Heart right ventricle (tissue), 16 donors: Measurements from ENCODE around the gene TMEM41B. TPM values are rescaled to one million over a fixed set of nuclear protein-coding genes. Genes with fewer than 3 reads are reported as not detected.
"Not testable (repeated sequence)": the region's sequence is repeated elsewhere in the genome, so short reads cannot be mapped to it uniquely, and the experiment has no call there.

Experiments
- ATAC-seq, 8 donors: fragments of 200-7000 bp; cut with Tn5 transposase; one replicate each; pipeline ENCODE4 v1.9.1; 2020; ENCODE audit warnings: mild to moderate bottlenecking in 8 of 8, moderate library complexity in 8 of 8, moderate number of reproducible peaks in 1 of 8
- DNase-seq, 2 donors: peaks; one replicate each; pipeline ENCODE4 v3.0.0-alpha.2; 2020
- H3K27ac ChIP-seq, 10 donors: fragments of 200-600 bp; sonication (generic) in 2 of 10; one replicate each; pipeline versions ENCODE4 v1.5.0 to v1.8.0; 2020 to 2022; ENCODE audit warnings: mild to moderate bottlenecking in 3 of 10
- H3K27me3 ChIP-seq, 7 donors: fragments of 200-600 bp; one replicate each; pipeline ENCODE4 v1.8.0; 2021 to 2022; ENCODE audit warnings: mild to moderate bottlenecking in 2 of 7
- H3K36me3 ChIP-seq, 9 donors: fragments of 200-600 bp; sonication (generic) in 1 of 9; one replicate each; pipeline versions ENCODE4 v1.5.0 to v1.8.0; 2020 to 2022; ENCODE audit warnings: mild to moderate bottlenecking in 2 of 9
- H3K4me1 ChIP-seq, 9 donors: fragments of 200-600 bp; sonication (generic) in 1 of 9; one replicate each; pipeline versions ENCODE4 v1.5.0 to v1.8.0; 2020 to 2022; ENCODE audit warnings: mild to moderate bottlenecking in 4 of 9
- H3K4me3 ChIP-seq, 10 donors: fragments of 200-600 bp; sonication (generic) in 2 of 10; one replicate each; pipeline versions ENCODE4 v1.5.0 to v1.8.0; 2020 to 2022; ENCODE audit warnings: mild to moderate bottlenecking in 7 of 10, moderate library complexity in 2 of 10
- H3K9me3 ChIP-seq, 11 donors: fragments of 200-600 bp in 10 of 11; sonication (generic) in 2 of 11; one replicate each; pipeline versions ENCODE4 v1.5.0 to v1.8.0; 2013 to 2022; ENCODE audit warnings: mild to moderate bottlenecking in 2 of 11, control low read depth in 1 of 11, moderate library complexity in 1 of 11
- WGBS, 2 donors: extraction: QIAGEN DNeasy Blood & Tissue Kit; methylation state at CpG; one replicate each; pipeline ENCODE4 v1.1.7; 2013; ENCODE audit warnings: inconsistent platforms in 1 of 2; 5-methylcytosine and 5-hydroxymethylcytosine counted together
- intact Hi-C, 10 donors: fragments of 100-400 bp; cut with DNase I; formaldehyde crosslinking; loops; one replicate each; pipeline versions ENCODE4 v1.11.1 to v1.14.2; 2022
- polyA plus RNA-seq, 2 donors: library from polyadenylated mRNA; stranded (reverse); fragments of 200-250 nt; gene quantifications; one replicate each; pipeline ENCODE4 v1.2.3, GENCODE V29; 2013
- total RNA-seq, 10 donors: library from RNA; stranded (reverse); fragmentation: NEBNext Ultra II Directional in 3 of 10; extraction: Animal tissue kit (Norgen Biotek cat#: 25700) in 3 of 10; gene quantifications; one replicate each; pipeline versions ENCODE4 v1.2.1 to v1.2.4, GENCODE V29; 2021 to 2023
- TF ChIP-seq, protein P1 (sequence below), 9 donors: fragments of 200-600 bp; sonication (generic) in 2 of 9; IDR thresholded peaks; one replicate each; pipeline versions ENCODE4 v1.5.0 to v1.8.0; 2021 to 2022; ENCODE audit warnings: antibody characterized with exemption in 9 of 9, mild to moderate bottlenecking in 5 of 9, moderate library complexity in 1 of 9
- donor health status: Arrhythmogenic right ventricular cardiomyopathy.
- donor health status: ischemic (EF 13 %, LVEDD 7.1; RV severe dilation, severe dysfunction).
- donor health status: healthy with polysubstance abuse.
- donor health status: DM: no; HTN: yes; CAD: no.
- donor health status: DM: no; HTN: no; CAD: no.
- donor health status: ischemic (EF 25% LVEDD 6.9; RV normal size, moderate dysfunction).
- donor health status: ischemic (EF 25% LVEDD 5.7; RV mildly dilated, moderate dysfunction).
- donor health status: healthy.
- donor health status: DM: yes; HTN: yes; CAD: no.
- donor health status: Ischemic cardiomyopathy.
- donor health status: ischemic (EF 35%, LVEDD 5.7; RV mildly dilated, moderate dysfunction).
- donor health status: nonischemic (EF 11% LVEDD 7.7; RV severe dilation, severe dysfunction).
- donor health status: DM: yes; HTN: yes; CAD: no.
- donor health status: PGD.
- donor health status: ischemic (EF 29% LVEDD 5.4; RV normal size, mild dysfunction).
- donor health status: nonischemic (EF 23%, LVEDD 6.1; RV moderate dilation, normal function).

Gene TMEM41B
- total and polyA plus RNA-seq, 12 donors = 11.6 to 25.1 (median 20.4) TPM

- TF ChIP-seq, protein P1, sequence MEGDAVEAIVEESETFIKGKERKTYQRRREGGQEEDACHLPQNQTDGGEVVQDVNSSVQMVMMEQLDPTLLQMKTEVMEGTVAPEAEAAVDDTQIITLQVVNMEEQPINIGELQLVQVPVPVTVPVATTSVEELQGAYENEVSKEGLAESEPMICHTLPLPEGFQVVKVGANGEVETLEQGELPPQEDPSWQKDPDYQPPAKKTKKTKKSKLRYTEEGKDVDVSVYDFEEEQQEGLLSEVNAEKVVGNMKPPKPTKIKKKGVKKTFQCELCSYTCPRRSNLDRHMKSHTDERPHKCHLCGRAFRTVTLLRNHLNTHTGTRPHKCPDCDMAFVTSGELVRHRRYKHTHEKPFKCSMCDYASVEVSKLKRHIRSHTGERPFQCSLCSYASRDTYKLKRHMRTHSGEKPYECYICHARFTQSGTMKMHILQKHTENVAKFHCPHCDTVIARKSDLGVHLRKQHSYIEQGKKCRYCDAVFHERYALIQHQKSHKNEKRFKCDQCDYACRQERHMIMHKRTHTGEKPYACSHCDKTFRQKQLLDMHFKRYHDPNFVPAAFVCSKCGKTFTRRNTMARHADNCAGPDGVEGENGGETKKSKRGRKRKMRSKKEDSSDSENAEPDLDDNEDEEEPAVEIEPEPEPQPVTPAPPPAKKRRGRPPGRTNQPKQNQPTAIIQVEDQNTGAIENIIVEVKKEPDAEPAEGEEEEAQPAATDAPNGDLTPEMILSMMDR (IDR thresholded peaks at IDR 0.05) = no peak
- H3K36me3 ChIP-seq = peaks cover 0 to 8% (median 0%) of the 10 kb centered on the region in 9 donors
Measured at GRCh38 chr11:9249252-9249651, 65.1 kb downstream of the TMEM41B start.

DNA sequence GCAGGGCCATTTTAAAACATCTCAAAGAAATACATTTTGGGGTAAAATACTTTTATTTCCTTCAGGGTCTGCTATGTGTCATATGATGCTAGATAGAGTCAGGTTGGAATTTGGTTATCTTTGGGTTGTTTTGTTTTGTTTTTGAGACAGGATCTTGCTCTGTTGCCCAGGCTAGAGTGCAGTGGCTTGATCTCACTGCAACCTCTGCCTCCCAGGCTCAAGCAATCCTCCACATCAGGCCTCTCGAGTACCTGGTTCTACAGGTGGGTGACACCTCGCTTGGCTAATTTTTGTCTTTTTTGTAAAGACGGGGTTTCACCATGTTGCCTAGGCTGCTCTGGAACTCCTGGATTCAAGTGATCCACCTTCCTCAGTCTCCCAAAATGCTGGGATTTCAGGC, 66.5 kb downstream of the TMEM41B start:
- ATAC-seq (no peak), DNase-seq (no peak)
- no peaks in the 10 kb centered on the region for H3K27me3 ChIP-seq
- H3K36me3 ChIP-seq = peaks cover 0 to 4% (median 0%) of the 10 kb centered on the region in 9 donors
- H3K4me3 ChIP-seq = no peak overlapping the region
- WGBS, 2 donors = 97% methylated on average over 3 of the region's 3 CpGs
- TF ChIP-seq, protein P1 (IDR thresholded peaks at IDR 0.05) = no peak
- intact Hi-C loops = no loop called here
- peaks cover 0 to 82% (median 36%) of the 10 kb centered on the region in 9 donors for H3K4me1 ChIP-seq
- no peaks in the 10 kb centered on the region for H3K9me3 ChIP-seq
- H3K27ac ChIP-seq = no peak overlapping the region

More at GRCh38 chr11:9249252-9249651, 65.1 kb downstream of the TMEM41B start:
- intact Hi-C loops = no loop called here
- Histone ChIP-seq H3K9me3 (no peaks in the 10 kb centered on the region), H3K27me3 (no peaks in the 10 kb centered on the region), H3K27ac (peak overlapping the region in 1 of 10 donors; percentile 83), H3K4me1 (peaks cover 0 to 82% (median 49%) of the 10 kb centered on the region in 9 donors), H3K4me3 (no peak overlapping the region)
- 97 to 99% methylated on average over 7 of the region's 7 CpGs for WGBS, 2 donors
- ATAC-seq = no peak
- DNase-seq = no peak

DNA sequence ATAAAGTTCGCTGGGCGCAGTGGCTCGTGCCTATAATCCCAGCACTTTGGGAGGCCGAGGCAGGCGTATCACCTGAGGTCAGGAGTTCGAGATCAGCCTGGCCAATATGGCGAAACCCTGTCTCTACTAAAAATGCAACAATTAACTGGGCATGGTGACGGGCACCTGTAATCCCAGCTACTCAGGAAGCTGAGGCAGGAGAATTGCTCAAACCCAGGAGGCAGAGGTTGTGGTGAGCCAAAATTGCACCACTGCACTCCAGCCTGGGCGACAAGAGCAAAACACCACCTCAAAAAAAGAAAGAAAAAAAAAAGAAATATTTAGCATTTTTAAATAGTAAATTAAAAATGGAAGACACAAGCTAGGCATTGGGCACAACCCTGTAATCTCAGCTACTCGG, 78.2 kb downstream of the TMEM41B start:
- ATAC-seq, DNase-seq, H3K27ac ChIP-seq, H3K27me3 ChIP-seq, H3K4me3 ChIP-seq, H3K9me3 ChIP-seq, H3K36me3 ChIP-seq, intact Hi-C loops: not testable (repeated sequence)
- peaks cover 0 to 44% (median 27%) of the 10 kb centered on the region in 9 donors for H3K4me1 ChIP-seq
- 91 to 97% methylated on average over 10 of the region's 10 CpGs for WGBS, 2 donors

DNA sequence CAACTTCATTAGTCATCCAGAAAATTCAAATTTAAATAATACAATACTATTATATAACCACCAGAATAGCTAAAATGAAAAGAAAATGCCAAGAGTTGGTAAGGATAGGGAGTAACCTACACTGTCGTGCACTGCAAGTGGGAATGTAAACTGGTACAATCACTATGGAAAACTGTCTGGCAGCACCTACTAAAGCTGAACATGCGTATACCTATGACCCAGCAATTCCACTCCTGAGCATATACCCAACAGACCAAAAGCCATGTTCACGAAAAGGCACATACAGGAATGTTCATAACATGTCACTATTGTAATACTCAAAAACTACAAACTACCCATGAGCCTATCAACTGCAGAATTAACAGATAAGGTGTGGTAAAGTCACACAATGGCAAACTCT, 81.9 kb downstream of the TMEM41B start:
- WGBS, 2 donors = 77 to 80% methylated on average over 3 of the region's 3 CpGs
- ATAC-seq = no peak
- Histone ChIP-seq H3K27ac (peak overlapping the region in 7 of 10 donors; percentile 41 to 85 (median 73)), H3K36me3 (no peaks in the 10 kb centered on the region), H3K4me1 (peaks cover 0 to 66% (median 52%) of the 10 kb centered on the region in 9 donors), H3K27me3 (no peaks in the 10 kb centered on the region), H3K9me3 (no peaks in the 10 kb centered on the region), H3K4me3 (no peak overlapping the region)
- no peak for DNase-seq
- TF ChIP-seq, protein P1 (IDR thresholded peaks at IDR 0.05) = no peak
- intact Hi-C loops = no loop called here

DNA sequence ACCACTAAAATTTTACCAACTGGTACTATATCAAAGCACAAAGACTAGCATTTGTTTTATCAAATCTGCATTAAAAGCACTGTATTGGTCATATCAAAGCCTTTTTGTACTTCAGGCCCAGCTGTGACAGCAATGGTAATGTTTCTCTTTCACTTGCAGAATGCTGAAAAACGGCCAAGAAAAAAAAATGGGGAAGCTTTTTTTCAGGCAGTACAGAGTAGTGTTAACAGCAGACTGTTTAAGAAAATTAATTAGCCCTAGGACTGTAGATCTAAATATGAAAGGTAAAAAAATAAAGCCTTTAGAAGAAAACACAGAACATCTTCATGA, 82.6 kb downstream of the TMEM41B start:
- Histone ChIP-seq H3K27ac (peak overlapping the region in 9 of 10 donors; percentile 41 to 85 (median 71)), H3K27me3 (no peaks in the 10 kb centered on the region), H3K4me1 (peaks cover 0 to 69% (median 52%) of the 10 kb centered on the region in 9 donors), H3K9me3 (no peaks in the 10 kb centered on the region), H3K36me3 (no peaks in the 10 kb centered on the region), H3K4me3 (peak overlapping the region in 7 of 10 donors; percentile 7 to 46 (median 43))
- ATAC-seq (peak in 7 of 8 donors; percentile 25 to 89 (median 77)), DNase-seq (peak in 1 of 2 donors; percentile 33)
- TF ChIP-seq, protein P1 (IDR thresholded peaks at IDR 0.05) = no peak
- WGBS, 2 donors = 5 to 7% methylated on average over 1 of the region's 1 CpG
- intact Hi-C loops = no loop called here

Other genes with a start within 250 kb of the TMEM41B start
- 1 to 10 TPM in 9 of 10 donors, under 1 TPM in 1; 0.98 to 4.1 (median 2.0) TPM for gene SCUBE2, start 223.0 kb downstream of the TMEM41B start, total RNA-seq
- gene SCUBE2, start 223.0 kb downstream of the TMEM41B start, polyA plus RNA-seq = under 1 TPM; 0.22 to 0.70 TPM
- 100 to 1,000 TPM in 8 of 10 donors, 10 to 100 TPM in 2; 94.1 to 178 (median 122) TPM for gene DENND5A, start 49.2 kb downstream of the TMEM41B start, total RNA-seq
- 10 to 100 TPM; 48.9 to 79.2 TPM for gene DENND5A, start 49.2 kb downstream of the TMEM41B start, polyA plus RNA-seq
- 100 to 1,000 TPM; 129 to 169 (median 146) TPM for gene IPO7, start 70.1 kb upstream of the TMEM41B start, total RNA-seq
- 10 to 100 TPM; 24.1 to 56.3 TPM for gene IPO7, start 70.1 kb upstream of the TMEM41B start, polyA plus RNA-seq
- gene ZNF143, start 146.4 kb upstream of the TMEM41B start, total RNA-seq = 10 to 100 TPM; 11.7 to 28.8 (median 17.6) TPM
- gene ZNF143, start 146.4 kb upstream of the TMEM41B start, polyA plus RNA-seq = 10 to 100 TPM in 1 of 2 donors, 1 to 10 TPM in 1; 6.1 to 19.4 TPM